Epithelial cell of esophagus (primary cell): ENCODE measurements around the gene LGMN.
A peak's percentile ranks its signal among the peaks of the same experiment; 100 is the strongest.
"Not testable (repeated sequence)": the region's sequence is repeated elsewhere in the genome, so short reads cannot be mapped to it uniquely, and the experiment has no call there.

Experiments
- DNase-seq: peaks from one replicate; pipeline ENCODE4 v3.0.0; 2010; ENCODE audit warnings: low read depth
- H3K4me3 ChIP-seq: 2 replicates; pipeline ENCODE4 v1.5.1; 2011; ENCODE audit warnings: mild to moderate bottlenecking, low read length, control low read depth
- CTCF ChIP-seq: IDR thresholded peaks from 2 replicates; pipeline ENCODE4 v1.5.1; 2011; ENCODE audit warnings: low read depth, mild to moderate bottlenecking, low read length, control low read depth, inconsistent platforms; ENCODE audit not compliant: insufficient read depth; ENCODE audit errors: missing control alignments

LGMN gene

GRCh38 chr14:92759300-92759678, 10.9 kb upstream of the LGMN start:
- TF ChIP-seq CTCF = no peak
- DNase-seq = peak; percentile 65
- H3K4me3 ChIP-seq = no peak overlapping the region

GRCh38 chr14:92756446-92756845, 8.0 kb upstream of the LGMN start:
- no peak overlapping the region for H3K4me3 ChIP-seq
- DNase-seq = no peak
- no peak for TF ChIP-seq CTCF

GRCh38 chr14:92755495-92755894, 7.1 kb upstream of the LGMN start:
- no peak overlapping the region for H3K4me3 ChIP-seq
- no peak for DNase-seq
- TF ChIP-seq CTCF = no peak

- no peak for DNase-seq
- no peak for TF ChIP-seq CTCF
- H3K4me3 ChIP-seq = no peak overlapping the region
These were observed 6.5 kb upstream of the LGMN start for GRCh38 chr14:92754966-92755365.

- no peak overlapping the region for H3K4me3 ChIP-seq
- DNase-seq = no peak
- TF ChIP-seq CTCF = no peak
These were observed 4.8 kb upstream of the LGMN start for GRCh38 chr14:92753250-92753649.

- TF ChIP-seq CTCF = no peak
- no peak overlapping the region for H3K4me3 ChIP-seq
- DNase-seq = no peak
These were observed 3.4 kb upstream of the LGMN start for GRCh38 chr14:92751819-92752218.

- no peak for DNase-seq
- TF ChIP-seq CTCF = no peak
- H3K4me3 ChIP-seq = no peak overlapping the region
These were observed 2.6 kb upstream of the LGMN start for GRCh38 chr14:92750994-92751400.

- not testable (repeated sequence) for H3K4me3 ChIP-seq, DNase-seq
These were observed 1.8 kb upstream of the LGMN start for GRCh38 chr14:92750222-92750728.
